NCI-H1048 (cell line): ENCODE data around the gene DHRSX.
"Not testable (repeated sequence)": the region's sequence is repeated elsewhere in the genome, so short reads cannot be mapped to it uniquely, and the experiment has no call there.

ENCODE experiments used
- DNase-seq: peaks from one replicate; lab custom pipeline; 2025; lab: John Stamatoyannopoulos, UW

The DHRSX gene

GRCh38 chrX:2425286-2426071, 75.3 kb downstream of the DHRSX start:
- no peak for DNase-seq

GRCh38 chrX:2424317-2424716, 76.5 kb downstream of the DHRSX start:
- DNase-seq = no peak

- no peak for DNase-seq
These were observed 76.9 kb downstream of the DHRSX start for GRCh38 chrX:2423899-2424298.

- DNase-seq = no peak
These were observed 77.5 kb downstream of the DHRSX start for GRCh38 chrX:2423282-2423681.

- DNase-seq = not testable (repeated sequence)
These were observed 81.4 kb downstream of the DHRSX start for GRCh38 chrX:2419418-2419817.

- no peak for DNase-seq
These were observed 82.8 kb downstream of the DHRSX start for GRCh38 chrX:2418000-2418399.

- no peak for DNase-seq
These were observed 83.7 kb downstream of the DHRSX start for GRCh38 chrX:2416851-2417604.

- no peak for DNase-seq
These were observed 86.4 kb downstream of the DHRSX start for GRCh38 chrX:2414384-2414783.

- DNase-seq = no peak
These were observed 86.8 kb downstream of the DHRSX start for GRCh38 chrX:2413969-2414368.

- no peak for DNase-seq
These were observed 88.6 kb downstream of the DHRSX start for GRCh38 chrX:2412131-2412530.

GRCh38 chrX:2410279-2411020, 90.3 kb downstream of the DHRSX start:
- DNase-seq = no peak

GRCh38 chrX:2409796-2410195, 91.0 kb downstream of the DHRSX start:
- DNase-seq = no peak

GRCh38 chrX:2408856-2409255, 91.9 kb downstream of the DHRSX start:
- no peak for DNase-seq

- no peak for DNase-seq
These were observed 93.8 kb downstream of the DHRSX start for GRCh38 chrX:2406891-2407518.

GRCh38 chrX:2404776-2405175, 96.0 kb downstream of the DHRSX start:
- no peak for DNase-seq

GRCh38 chrX:2402361-2402690, 98.5 kb downstream of the DHRSX start:
- DNase-seq = no peak

- DNase-seq = no peak
These were observed 99.0 kb downstream of the DHRSX start for GRCh38 chrX:2401590-2402360.

- no peak for DNase-seq
These were observed 99.6 kb downstream of the DHRSX start for GRCh38 chrX:2401201-2401589.

- no peak for DNase-seq
These were observed 102.6 kb downstream of the DHRSX start for GRCh38 chrX:2398064-2398656.

GRCh38 chrX:2397229-2398063, 103.3 kb downstream of the DHRSX start:
- DNase-seq = no peak
